ENCODE results near the gene SGK1.

DNA sequence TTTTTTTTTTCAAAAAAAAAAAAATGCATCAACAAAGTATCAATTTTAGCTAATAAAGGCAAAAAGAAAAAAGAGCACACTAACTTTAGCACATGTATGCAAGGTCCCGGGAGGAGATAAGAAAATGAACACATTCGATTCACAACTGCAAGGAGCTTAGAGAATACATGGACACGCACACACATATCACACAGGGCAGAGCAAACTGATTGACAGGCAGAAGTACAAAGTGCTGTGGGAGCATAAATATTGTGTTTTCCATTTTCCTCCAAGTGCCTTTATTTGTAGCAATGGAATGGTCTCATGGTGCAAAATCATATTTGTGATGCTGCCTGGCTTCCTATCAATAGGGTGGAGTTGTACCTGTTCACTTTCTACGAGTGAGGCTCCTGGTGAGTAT, 63.8 kb downstream of the SGK1 start:
- no peak for TF ChIP-seq YY1 (IDR thresholded peaks at IDR 0.05; ENCODE audit: low read depth)
- no peak for TF ChIP-seq CTCF (IDR thresholded peaks at IDR 0.05)
- no peak for TF ChIP-seq GATA2 (CRISPR knock-in tag; IDR thresholded peaks at IDR 0.05)
- TF ChIP-seq NRF1 (IDR thresholded peaks at IDR 0.05; ENCODE audit: low read depth, low read length) = no peak
- TF ChIP-seq, protein P1, sequence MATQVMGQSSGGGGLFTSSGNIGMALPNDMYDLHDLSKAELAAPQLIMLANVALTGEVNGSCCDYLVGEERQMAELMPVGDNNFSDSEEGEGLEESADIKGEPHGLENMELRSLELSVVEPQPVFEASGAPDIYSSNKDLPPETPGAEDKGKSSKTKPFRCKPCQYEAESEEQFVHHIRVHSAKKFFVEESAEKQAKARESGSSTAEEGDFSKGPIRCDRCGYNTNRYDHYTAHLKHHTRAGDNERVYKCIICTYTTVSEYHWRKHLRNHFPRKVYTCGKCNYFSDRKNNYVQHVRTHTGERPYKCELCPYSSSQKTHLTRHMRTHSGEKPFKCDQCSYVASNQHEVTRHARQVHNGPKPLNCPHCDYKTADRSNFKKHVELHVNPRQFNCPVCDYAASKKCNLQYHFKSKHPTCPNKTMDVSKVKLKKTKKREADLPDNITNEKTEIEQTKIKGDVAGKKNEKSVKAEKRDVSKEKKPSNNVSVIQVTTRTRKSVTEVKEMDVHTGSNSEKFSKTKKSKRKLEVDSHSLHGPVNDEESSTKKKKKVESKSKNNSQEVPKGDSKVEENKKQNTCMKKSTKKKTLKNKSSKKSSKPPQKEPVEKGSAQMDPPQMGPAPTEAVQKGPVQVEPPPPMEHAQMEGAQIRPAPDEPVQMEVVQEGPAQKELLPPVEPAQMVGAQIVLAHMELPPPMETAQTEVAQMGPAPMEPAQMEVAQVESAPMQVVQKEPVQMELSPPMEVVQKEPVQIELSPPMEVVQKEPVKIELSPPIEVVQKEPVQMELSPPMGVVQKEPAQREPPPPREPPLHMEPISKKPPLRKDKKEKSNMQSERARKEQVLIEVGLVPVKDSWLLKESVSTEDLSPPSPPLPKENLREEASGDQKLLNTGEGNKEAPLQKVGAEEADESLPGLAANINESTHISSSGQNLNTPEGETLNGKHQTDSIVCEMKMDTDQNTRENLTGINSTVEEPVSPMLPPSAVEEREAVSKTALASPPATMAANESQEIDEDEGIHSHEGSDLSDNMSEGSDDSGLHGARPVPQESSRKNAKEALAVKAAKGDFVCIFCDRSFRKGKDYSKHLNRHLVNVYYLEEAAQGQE (IDR thresholded peaks at IDR 0.05; ENCODE audit: low read depth, low read length) = no peak
- TF ChIP-seq POLR2AphosphoS5 (IDR thresholded peaks at IDR 0.05; ENCODE audit: low read depth, low read length) = no peak

All from SK-N-SH (cell line).